ENCODE data around the gene ETF1.

The ETF1 gene

GRCh38 chr5:138542956-138543729, at the start of gene ETF1:
ETF1 (minus strand) TSS chr5:138543236; CDS start chr5:138542918, 318 bp downstream.
- DNase-seq, result peak; percentile 98

GRCh38 chr5:138588013-138588788, 45.2 kb upstream of the ETF1 start:
- DNase-seq, result no peak

GRCh38 chr5:138585157-138585556, 42.1 kb upstream of the ETF1 start:
- no peak for DNase-seq

GRCh38 chr5:138583984-138584637, 41.1 kb upstream of the ETF1 start:
- no peak for DNase-seq

GRCh38 chr5:138582959-138583358, 39.9 kb upstream of the ETF1 start:
- no peak for DNase-seq

GRCh38 chr5:138580777-138581176, 37.7 kb upstream of the ETF1 start:
- DNase-seq, result no peak

- no peak for DNase-seq
Observed at GRCh38 chr5:138580001-138580400, 37.0 kb upstream of the ETF1 start.

GRCh38 chr5:138579517-138579863, 36.5 kb upstream of the ETF1 start:
- DNase-seq, result no peak

- DNase-seq, result no peak
Observed at GRCh38 chr5:138577452-138577851, 34.4 kb upstream of the ETF1 start.

GRCh38 chr5:138575194-138576015, 32.4 kb upstream of the ETF1 start, which contains the start of gene HSPA9:
HSPA9 (minus strand) TSS chr5:138575401; CDS start chr5:138575318, 83 bp downstream.
- peak; percentile 99 for DNase-seq

- DNase-seq, result no peak
Observed at GRCh38 chr5:138574744-138575193, 31.7 kb upstream of the ETF1 start.

- DNase-seq, result no peak
Observed at GRCh38 chr5:138573949-138574670, 31.1 kb upstream of the ETF1 start.

GRCh38 chr5:138573223-138573622, 30.2 kb upstream of the ETF1 start:
- DNase-seq, result no peak

GRCh38 chr5:138570871-138571270, 27.8 kb upstream of the ETF1 start:
- no peak for DNase-seq

- no peak for DNase-seq
Observed at GRCh38 chr5:138569782-138570181, 26.7 kb upstream of the ETF1 start.

GRCh38 chr5:138568061-138568824, 25.2 kb upstream of the ETF1 start:
- no peak for DNase-seq

GRCh38 chr5:138566792-138567191, 23.8 kb upstream of the ETF1 start:
- no peak for DNase-seq

- no peak for DNase-seq
Observed at GRCh38 chr5:138565100-138565821, 22.2 kb upstream of the ETF1 start.

GRCh38 chr5:138564242-138564641, 21.2 kb upstream of the ETF1 start:
- DNase-seq, result no peak

GRCh38 chr5:138563340-138564118, 20.5 kb upstream of the ETF1 start:
- DNase-seq, result no peak
